KOPT-K1 (cell line): Measurements from ENCODE around the gene HSD17B4.
"Not testable (repeated sequence)": the region's sequence is repeated elsewhere in the genome, so short reads cannot be mapped to it uniquely, and the experiment has no call there.

ENCODE experiments used
- H3K27ac ChIP-seq: fragments of 200-600 bp; sonication (generic); 2 replicates; pipeline ENCODE4 v1.5.1; 2016; ENCODE audit warnings: antibody characterized with exemption, mild to moderate bottlenecking, low read depth, low read length; ENCODE audit not compliant: poor library complexity, severe bottlenecking
- H3K36me3 ChIP-seq: fragments of 200-600 bp; sonication (generic); 2 replicates; pipeline ENCODE4 v1.5.1; 2017; ENCODE audit warnings: antibody characterized with exemption, mild to moderate bottlenecking, low read length, moderate library complexity; ENCODE audit not compliant: insufficient read depth
- H3K9me3 ChIP-seq: fragments of 200-600 bp; sonication (generic); 2 replicates; pipeline ENCODE4 v1.5.1; 2017; ENCODE audit warnings: antibody characterized with exemption, low read length, mild to moderate bottlenecking; ENCODE audit not compliant: insufficient read depth, poor library complexity, severe bottlenecking

The HSD17B4 gene

GRCh38 chr5:119426057-119426456 lies 26.2 kb upstream of the HSD17B4 start:
- Histone ChIP-seq H3K27ac (no peak overlapping the region), H3K9me3 (no peaks in the 10 kb centered on the region), H3K36me3 (no peaks in the 10 kb centered on the region)

GRCh38 chr5:119427060-119427459 lies 25.2 kb upstream of the HSD17B4 start:
- Histone ChIP-seq H3K27ac (no peak overlapping the region), H3K36me3 (no peaks in the 10 kb centered on the region), H3K9me3 (no peaks in the 10 kb centered on the region)

GRCh38 chr5:119427596-119427995 lies 24.7 kb upstream of the HSD17B4 start:
- H3K9me3 ChIP-seq, H3K36me3 ChIP-seq, H3K27ac ChIP-seq: not testable (repeated sequence)

GRCh38 chr5:119428166-119428565 lies 24.1 kb upstream of the HSD17B4 start:
- not testable (repeated sequence) for H3K27ac ChIP-seq

GRCh38 chr5:119428574-119428973 lies 23.7 kb upstream of the HSD17B4 start:
- not testable (repeated sequence) for H3K36me3 ChIP-seq, H3K27ac ChIP-seq, H3K9me3 ChIP-seq

More at GRCh38 chr5:119428166-119428565, 24.1 kb upstream of the HSD17B4 start:
- not testable (repeated sequence) for H3K9me3 ChIP-seq, H3K36me3 ChIP-seq

- H3K27ac ChIP-seq: not testable (repeated sequence)
Measured at GRCh38 chr5:119432674-119433237, 19.5 kb upstream of the HSD17B4 start.

GRCh38 chr5:119435436-119436132 lies 16.7 kb upstream of the HSD17B4 start:
- Histone ChIP-seq H3K9me3 (peaks cover 18% of the 10 kb centered on the region), H3K36me3 (no peaks in the 10 kb centered on the region), H3K27ac (no peak overlapping the region)

More at GRCh38 chr5:119432674-119433237, 19.5 kb upstream of the HSD17B4 start:
- H3K36me3 ChIP-seq: not testable (repeated sequence)
- H3K9me3 ChIP-seq: peaks cover 18% of the 10 kb centered on the region

GRCh38 chr5:119437785-119438586 lies 14.3 kb upstream of the HSD17B4 start:
- H3K36me3 ChIP-seq, H3K27ac ChIP-seq: not testable (repeated sequence)
- H3K9me3 ChIP-seq: peaks cover 12% of the 10 kb centered on the region

GRCh38 chr5:119438587-119438917 lies 13.7 kb upstream of the HSD17B4 start:
- H3K27ac ChIP-seq, H3K36me3 ChIP-seq: not testable (repeated sequence)
- H3K9me3 ChIP-seq: peaks cover 12% of the 10 kb centered on the region

GRCh38 chr5:119439140-119439631 lies 13.1 kb upstream of the HSD17B4 start:
- H3K27ac ChIP-seq: no peak overlapping the region

GRCh38 chr5:119439632-119440031 lies 12.7 kb upstream of the HSD17B4 start:
- H3K36me3 ChIP-seq, H3K27ac ChIP-seq: not testable (repeated sequence)
- peaks cover 12% of the 10 kb centered on the region for H3K9me3 ChIP-seq

More at GRCh38 chr5:119439140-119439631, 13.1 kb upstream of the HSD17B4 start:
- Histone ChIP-seq H3K9me3 (peaks cover 12% of the 10 kb centered on the region), H3K36me3 (no peaks in the 10 kb centered on the region)

- H3K9me3 ChIP-seq, H3K27ac ChIP-seq, H3K36me3 ChIP-seq: not testable (repeated sequence)
Measured at GRCh38 chr5:119444643-119445042, 7.7 kb upstream of the HSD17B4 start.

GRCh38 chr5:119445544-119445943 lies 6.8 kb upstream of the HSD17B4 start:
- Histone ChIP-seq H3K36me3 (no peaks in the 10 kb centered on the region), H3K27ac (no peak overlapping the region), H3K9me3 (peaks cover 11% of the 10 kb centered on the region)

GRCh38 chr5:119449882-119450281 lies 2.4 kb upstream of the HSD17B4 start:
- no peak overlapping the region for H3K27ac ChIP-seq

GRCh38 chr5:119450627-119451026 lies 1.7 kb upstream of the HSD17B4 start:
- not testable (repeated sequence) for H3K27ac ChIP-seq, H3K36me3 ChIP-seq
- H3K9me3 ChIP-seq: peaks cover 20% of the 10 kb centered on the region

More at GRCh38 chr5:119449882-119450281, 2.4 kb upstream of the HSD17B4 start:
- Histone ChIP-seq H3K36me3 (no peaks in the 10 kb centered on the region), H3K9me3 (peaks cover 20% of the 10 kb centered on the region)
